ENCODE data around the gene CHKB.
A peak's percentile ranks its signal among the peaks of the same experiment; 100 is the strongest.
"Not testable (repeated sequence)": the region's sequence is repeated elsewhere in the genome, so short reads cannot be mapped to it uniquely, and the experiment has no call there.

CHKB gene

DNA sequence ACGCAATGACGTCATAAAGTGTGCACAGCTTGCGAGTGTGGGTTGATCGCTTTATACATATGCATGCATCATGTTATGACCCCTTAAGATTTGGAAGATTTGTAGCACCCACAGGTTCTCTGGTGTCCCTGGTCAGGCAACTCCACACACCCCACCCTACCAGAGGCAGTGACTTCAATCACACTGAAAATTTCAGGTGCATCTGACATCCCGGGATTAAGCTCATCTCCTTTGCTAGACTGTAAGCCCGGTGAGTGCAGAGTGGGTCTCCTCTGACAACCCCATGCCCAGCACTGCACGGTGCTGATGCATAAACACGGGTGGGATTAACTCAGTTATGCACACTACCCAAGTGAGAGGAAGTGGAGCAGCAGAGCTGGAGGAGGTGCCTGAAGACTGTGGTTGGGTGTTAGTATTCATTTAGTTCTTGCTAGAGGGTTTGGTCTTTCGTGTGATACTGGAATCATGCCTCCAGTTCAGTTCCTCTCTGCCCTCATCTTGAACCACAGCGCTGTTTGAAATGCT, 38.8 kb upstream of the CHKB start:
- DNase-seq = peak; percentile 46
- H3K36me3 Mint-ChIP-seq (ENCODE audit: low read depth) = no peaks in the 10 kb centered on the region

DNA sequence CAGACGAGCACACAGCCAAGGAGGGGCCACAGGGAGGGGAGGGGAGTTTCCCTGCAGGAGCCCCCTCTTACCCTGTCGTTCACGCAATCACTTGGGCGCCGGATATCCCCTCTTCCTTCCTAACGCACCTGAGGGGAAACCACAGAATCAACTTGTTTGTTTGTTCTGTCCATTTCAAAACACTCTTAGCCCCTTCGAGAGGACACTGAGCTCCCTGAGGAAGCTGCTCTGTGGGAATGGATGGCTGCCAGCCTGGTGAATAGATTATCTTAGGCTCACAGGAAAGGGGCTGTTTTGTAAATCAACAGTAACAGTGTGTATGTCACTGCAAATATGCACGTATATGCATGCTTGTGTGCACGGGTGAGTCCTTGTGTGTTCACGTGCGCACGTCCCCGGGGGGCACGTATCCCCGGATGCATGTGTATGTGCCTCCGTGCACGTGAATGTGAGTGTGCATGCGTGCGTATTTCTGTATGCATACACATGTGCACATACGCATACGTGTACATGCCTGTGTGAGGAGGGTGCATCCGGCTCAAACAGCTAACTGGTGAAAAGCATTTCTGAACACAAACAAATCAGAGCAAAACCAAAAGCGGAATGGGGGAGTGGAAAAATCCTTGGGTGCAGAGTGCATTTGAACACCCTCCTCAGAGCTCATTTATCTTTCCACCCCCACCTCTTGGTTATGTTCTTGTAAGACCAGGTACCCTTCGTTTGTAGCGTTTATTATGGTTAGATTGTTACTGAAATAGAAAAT, 38.1 kb upstream of the CHKB start:
- Mint-ChIP-seq H3K36me3 (ENCODE audit: low read depth) (no peaks in the 10 kb centered on the region), H3K9me3 (no peaks in the 10 kb centered on the region), H3K27ac (peak overlapping the region; percentile 86), H3K4me1 (peaks cover 39% of the 10 kb centered on the region), H3K4me3 (peak overlapping the region; percentile 73), H3K27me3 (peaks cover 1% of the 10 kb centered on the region)
- DNase-seq (peak; percentile 56), ATAC-seq (peak; percentile 67)

More for the DNA sequence above, 38.8 kb upstream of the CHKB start:
- H3K4me1 Mint-ChIP-seq = peaks cover 40% of the 10 kb centered on the region
- no peaks in the 10 kb centered on the region for H3K9me3 Mint-ChIP-seq
- ATAC-seq = peak; percentile 74
- peak overlapping the region; percentile 86 for H3K27ac Mint-ChIP-seq
- H3K4me3 Mint-ChIP-seq = peak overlapping the region; percentile 73
- H3K27me3 Mint-ChIP-seq = peaks cover 1% of the 10 kb centered on the region

DNA sequence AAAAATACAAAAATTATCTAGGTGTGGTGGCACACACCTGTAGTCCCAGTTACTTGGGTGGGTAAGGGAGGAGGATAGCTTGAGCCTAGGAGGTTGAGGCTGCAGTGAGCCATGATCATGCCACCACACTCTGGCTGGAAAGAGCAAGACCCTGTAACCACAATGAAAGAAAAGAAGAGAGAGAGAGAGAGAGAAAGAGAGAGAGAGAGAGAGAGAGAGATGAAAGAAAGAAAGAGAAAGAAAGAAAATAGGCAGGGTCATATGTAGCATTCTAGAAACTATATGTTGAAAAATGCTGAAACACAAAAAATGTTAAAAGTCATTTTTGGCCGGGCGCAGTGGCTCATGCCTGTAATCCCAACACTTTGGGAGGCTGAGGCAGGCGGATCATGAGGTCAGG, 31.6 kb upstream of the CHKB start:
- not testable (repeated sequence) for H3K4me1 Mint-ChIP-seq; ATAC-seq; H3K36me3 Mint-ChIP-seq (ENCODE audit: low read depth); DNase-seq; H3K9me3 Mint-ChIP-seq; H3K4me3 Mint-ChIP-seq; H3K27ac Mint-ChIP-seq
- H3K27me3 Mint-ChIP-seq = peaks cover 14% of the 10 kb centered on the region

DNA sequence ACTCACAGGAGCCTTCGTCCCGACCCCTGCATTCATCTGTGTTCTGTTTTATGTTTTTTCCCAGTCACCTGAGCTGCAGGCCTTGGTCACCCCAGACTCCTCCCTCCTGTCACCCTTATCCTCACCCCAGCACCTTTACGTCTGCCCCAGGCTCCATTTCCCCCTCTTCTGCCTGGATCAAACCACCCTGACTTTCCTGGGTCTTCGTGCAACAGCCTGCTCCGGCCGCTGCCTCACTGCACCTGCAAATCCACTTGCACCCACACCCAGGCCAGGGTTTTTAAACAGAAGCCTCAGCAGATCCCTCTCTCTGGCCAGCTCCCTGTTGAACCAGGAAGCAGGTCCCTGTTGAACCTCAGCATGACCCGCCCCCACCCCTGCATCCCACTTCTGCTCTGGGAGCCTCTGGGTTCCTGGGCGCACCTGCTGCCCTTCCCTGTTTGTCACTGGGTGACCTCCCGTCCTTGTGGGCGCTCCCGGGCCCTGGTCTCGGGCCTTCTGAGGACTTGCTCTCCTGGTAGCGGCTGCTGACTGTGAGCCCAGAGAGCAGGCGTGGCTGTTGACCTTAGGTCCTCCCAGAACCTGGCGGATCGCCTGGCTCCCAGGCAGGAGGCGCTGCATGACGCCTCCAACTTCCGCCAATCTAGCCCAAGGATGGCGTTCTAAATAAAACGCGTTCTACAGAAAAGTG, 30.8 kb upstream of the CHKB start:
- H3K4me3 Mint-ChIP-seq = no peak overlapping the region
- DNase-seq (no peak), ATAC-seq (no peak)
- H3K36me3 Mint-ChIP-seq (ENCODE audit: low read depth) = no peaks in the 10 kb centered on the region
- no peak overlapping the region for H3K27ac Mint-ChIP-seq
- H3K9me3 Mint-ChIP-seq = no peaks in the 10 kb centered on the region
- peaks cover 19% of the 10 kb centered on the region for H3K27me3 Mint-ChIP-seq
- peaks cover 5% of the 10 kb centered on the region for H3K4me1 Mint-ChIP-seq

DNA sequence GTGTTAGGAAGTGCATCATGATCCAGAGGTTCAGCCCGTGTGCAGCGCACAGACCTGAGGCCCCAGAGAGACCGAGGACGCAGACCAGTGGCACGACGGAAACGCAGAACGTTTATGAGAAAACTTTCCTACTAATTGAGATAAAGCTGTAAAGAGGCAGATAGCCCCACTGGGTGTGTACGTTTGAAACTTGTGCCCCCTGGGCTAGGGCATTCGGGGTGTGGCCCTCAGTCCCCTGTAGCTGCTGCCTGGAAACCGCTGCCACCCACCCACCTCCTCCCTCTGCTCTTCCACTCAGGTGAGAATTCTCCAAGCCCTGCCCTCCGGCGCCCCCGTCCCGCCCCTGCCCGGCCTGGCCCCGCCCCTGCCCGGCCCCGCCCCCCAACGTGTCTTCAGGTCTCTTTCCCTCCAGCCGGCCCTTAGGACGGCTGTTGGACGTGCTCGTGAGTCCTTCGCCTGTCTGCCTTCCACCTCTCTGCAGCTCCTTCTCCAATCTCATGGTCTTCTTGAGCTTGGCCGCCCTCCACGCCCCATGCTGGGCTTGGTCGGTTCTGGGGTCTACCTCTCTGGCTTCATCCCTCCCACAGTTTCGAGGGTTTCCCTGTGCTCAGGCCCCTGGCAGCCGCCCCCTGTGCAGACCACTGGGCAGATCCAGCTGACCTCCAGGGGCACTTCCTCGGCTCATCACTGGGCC, 30.0 kb upstream of the CHKB start:
- peaks cover 21% of the 10 kb centered on the region for H3K27me3 Mint-ChIP-seq
- no peaks in the 10 kb centered on the region for H3K36me3 Mint-ChIP-seq (ENCODE audit: low read depth)
- H3K27ac Mint-ChIP-seq = no peak overlapping the region
- no peak overlapping the region for H3K4me3 Mint-ChIP-seq
- H3K4me1 Mint-ChIP-seq = peaks cover 5% of the 10 kb centered on the region
- DNase-seq (no peak), ATAC-seq (no peak)
- no peaks in the 10 kb centered on the region for H3K9me3 Mint-ChIP-seq

DNA sequence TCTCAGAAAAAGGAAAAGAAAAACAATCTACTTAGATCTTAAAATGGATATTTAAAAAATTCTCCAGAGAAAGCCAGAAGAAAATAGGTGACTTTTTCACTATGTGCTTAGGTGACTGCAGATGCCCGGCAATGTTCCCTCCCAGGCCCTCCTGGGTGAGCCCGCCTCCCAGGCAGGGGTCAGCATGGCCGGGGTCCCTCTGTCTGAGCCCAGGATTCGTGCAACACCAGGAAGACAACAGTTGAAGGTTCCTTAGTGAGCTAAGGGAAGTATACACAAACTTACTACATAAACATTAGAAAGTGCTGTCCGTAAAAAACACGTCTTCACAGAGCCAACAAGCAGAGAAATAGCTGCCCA, 29.5 kb upstream of the CHKB start:
- Mint-ChIP-seq H3K36me3 (ENCODE audit: low read depth) (no peaks in the 10 kb centered on the region), H3K9me3 (no peaks in the 10 kb centered on the region), H3K27me3 (peaks cover 20% of the 10 kb centered on the region), H3K4me3 (no peak overlapping the region), H3K27ac (no peak overlapping the region), H3K4me1 (peaks cover 5% of the 10 kb centered on the region)
- DNase-seq = no peak
- no peak for ATAC-seq

DNA sequence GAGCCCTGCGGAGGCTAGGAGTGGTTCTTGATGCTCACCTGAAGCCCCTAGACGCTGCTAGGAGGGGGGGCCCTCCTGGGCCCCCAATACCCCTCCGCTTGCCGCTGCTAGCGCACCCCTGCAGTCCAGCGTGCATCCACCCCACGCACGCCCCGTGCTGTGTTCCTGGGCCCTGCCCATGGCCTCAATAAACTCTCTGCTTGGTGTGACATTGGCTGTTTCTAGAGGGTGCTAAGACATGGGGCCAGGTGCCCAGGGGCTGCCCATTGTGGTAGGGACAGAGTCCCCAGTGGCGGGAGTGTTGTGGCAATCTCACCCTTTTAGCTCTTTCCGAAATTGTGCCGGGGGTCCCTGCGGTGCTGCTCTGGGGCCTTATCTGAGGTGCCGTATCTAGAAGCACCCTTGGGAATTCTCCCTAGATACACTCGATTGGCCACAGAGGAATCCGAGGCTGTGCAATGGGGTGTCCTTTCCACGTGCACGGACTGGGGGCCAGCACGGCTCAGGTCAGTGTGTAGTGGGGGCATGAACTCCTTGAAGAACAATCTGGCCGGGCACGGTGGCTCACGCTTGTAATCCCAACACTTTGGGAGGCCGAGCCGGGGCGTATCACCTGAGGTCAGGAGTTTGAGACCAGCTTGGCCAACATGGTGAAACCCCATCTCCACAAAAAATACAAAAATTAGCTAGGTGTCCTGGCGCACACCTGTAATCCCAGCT, 28.9 kb upstream of the CHKB start:
- no peak for ATAC-seq
- no peaks in the 10 kb centered on the region for H3K36me3 Mint-ChIP-seq (ENCODE audit: low read depth)
- peaks cover 5% of the 10 kb centered on the region for H3K4me1 Mint-ChIP-seq
- no peaks in the 10 kb centered on the region for H3K9me3 Mint-ChIP-seq
- H3K27me3 Mint-ChIP-seq = peaks cover 20% of the 10 kb centered on the region
- DNase-seq = no peak
- no peak overlapping the region for H3K27ac Mint-ChIP-seq
- no peak overlapping the region for H3K4me3 Mint-ChIP-seq

DNA sequence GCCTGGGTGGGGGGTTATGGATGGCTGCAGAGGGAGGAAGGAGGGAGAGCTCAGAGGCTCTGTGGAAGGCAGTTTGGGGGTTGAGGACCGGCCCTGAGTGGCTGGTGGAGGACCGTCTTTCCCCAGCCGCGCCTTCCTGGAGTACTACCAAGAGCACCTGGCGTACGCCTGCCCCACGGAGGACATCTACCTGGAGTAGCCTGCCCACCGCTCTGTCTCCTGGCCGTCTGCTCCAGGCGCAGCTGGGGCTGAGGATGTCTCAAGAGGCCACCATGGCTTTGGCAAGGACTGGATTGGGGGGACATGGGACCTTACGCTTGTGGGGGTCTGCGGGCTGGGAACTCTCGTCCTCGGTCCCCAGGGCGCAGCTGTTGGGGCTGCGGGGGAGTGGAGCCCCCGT, 27.9 kb upstream of the CHKB start:
- peaks cover 5% of the 10 kb centered on the region for H3K4me1 Mint-ChIP-seq
- ATAC-seq = peak; percentile 5
- peaks cover 29% of the 10 kb centered on the region for H3K27me3 Mint-ChIP-seq

DNA sequence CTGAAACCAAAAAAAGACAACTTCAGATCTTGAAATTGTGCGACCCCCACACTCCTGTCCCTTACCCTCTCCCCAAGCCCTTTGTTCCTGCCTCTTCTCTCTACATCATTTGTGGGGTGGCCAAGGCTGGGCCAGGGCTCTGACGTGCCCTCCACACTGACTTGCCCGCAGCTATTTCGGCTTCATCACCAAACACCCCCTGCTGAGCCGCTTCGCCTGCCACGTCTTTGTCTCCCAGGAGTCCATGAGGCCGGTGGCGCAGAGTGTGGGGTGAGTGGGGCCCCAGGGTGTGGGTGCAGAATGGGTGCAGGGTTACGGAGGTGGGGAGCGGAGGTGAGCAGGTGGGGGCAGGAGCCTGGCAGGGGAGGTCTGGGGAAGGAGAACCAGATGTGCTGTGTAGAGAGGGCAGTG, 27.4 kb upstream of the CHKB start:
- Mint-ChIP-seq H3K9me3 (no peaks in the 10 kb centered on the region), H3K4me3 (no peak overlapping the region), H3K27ac (no peak overlapping the region), H3K36me3 (ENCODE audit: low read depth) (no peaks in the 10 kb centered on the region), H3K27me3 (peaks cover 34% of the 10 kb centered on the region), H3K4me1 (peaks cover 5% of the 10 kb centered on the region)
- ATAC-seq (no peak), DNase-seq (no peak)

More for the DNA sequence above, 27.9 kb upstream of the CHKB start:
- H3K36me3 Mint-ChIP-seq (ENCODE audit: low read depth) = no peaks in the 10 kb centered on the region
- H3K4me3 Mint-ChIP-seq = no peak overlapping the region
- no peaks in the 10 kb centered on the region for H3K9me3 Mint-ChIP-seq
- H3K27ac Mint-ChIP-seq = no peak overlapping the region
- no peak for DNase-seq

DNA sequence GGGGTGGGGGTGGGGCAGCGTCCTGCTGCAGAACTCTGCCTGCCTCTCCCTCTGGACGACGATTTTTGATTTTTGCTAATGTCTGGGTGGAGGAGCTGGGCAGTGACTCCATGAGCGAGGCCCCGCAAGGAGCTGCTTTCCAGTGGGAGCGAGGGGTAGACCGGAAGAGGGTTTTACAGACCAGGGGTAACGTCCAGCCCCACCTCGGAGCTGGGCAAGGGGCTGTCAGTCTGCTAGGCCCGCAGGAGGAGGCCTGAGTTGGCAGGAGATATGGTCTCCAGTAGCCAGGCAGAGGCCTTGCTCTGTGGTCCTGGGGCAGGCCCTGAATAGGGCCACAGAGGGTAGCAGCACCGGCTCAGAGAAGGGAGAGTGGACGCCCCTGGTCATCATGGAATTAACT, 26.9 kb upstream of the CHKB start:
- no peaks in the 10 kb centered on the region for H3K36me3 Mint-ChIP-seq (ENCODE audit: low read depth)
- ATAC-seq = no peak
- H3K4me3 Mint-ChIP-seq = no peak overlapping the region
- no peak overlapping the region for H3K27ac Mint-ChIP-seq
- H3K27me3 Mint-ChIP-seq = peaks cover 35% of the 10 kb centered on the region
- DNase-seq = no peak
- peaks cover 5% of the 10 kb centered on the region for H3K4me1 Mint-ChIP-seq
- no peaks in the 10 kb centered on the region for H3K9me3 Mint-ChIP-seq

DNA sequence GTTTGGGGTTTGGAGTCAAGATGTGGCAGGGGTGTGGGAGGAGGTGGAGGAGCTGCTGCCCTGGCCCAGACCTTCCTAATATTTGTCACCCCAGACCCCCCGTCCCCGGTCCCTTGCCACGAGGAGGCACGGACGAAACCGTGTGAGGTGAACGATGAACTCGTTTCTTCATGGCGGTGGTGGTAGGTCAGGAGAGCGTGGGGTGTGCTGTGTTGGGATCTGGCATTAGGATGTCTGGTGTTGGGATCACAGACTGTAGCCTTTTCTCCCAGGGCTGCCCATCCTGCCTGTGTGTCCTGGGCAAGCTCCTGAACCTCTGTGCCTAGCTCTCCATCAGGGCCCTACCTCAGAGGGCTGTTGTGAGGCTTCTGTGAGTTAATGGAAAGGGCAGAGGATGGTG, 26.3 kb upstream of the CHKB start:
- Mint-ChIP-seq H3K36me3 (ENCODE audit: low read depth) (no peaks in the 10 kb centered on the region), H3K4me3 (no peak overlapping the region), H3K27ac (no peak overlapping the region), H3K9me3 (no peaks in the 10 kb centered on the region), H3K27me3 (peaks cover 33% of the 10 kb centered on the region), H3K4me1 (peaks cover 5% of the 10 kb centered on the region)
- ATAC-seq (no peak), DNase-seq (no peak)

DNA sequence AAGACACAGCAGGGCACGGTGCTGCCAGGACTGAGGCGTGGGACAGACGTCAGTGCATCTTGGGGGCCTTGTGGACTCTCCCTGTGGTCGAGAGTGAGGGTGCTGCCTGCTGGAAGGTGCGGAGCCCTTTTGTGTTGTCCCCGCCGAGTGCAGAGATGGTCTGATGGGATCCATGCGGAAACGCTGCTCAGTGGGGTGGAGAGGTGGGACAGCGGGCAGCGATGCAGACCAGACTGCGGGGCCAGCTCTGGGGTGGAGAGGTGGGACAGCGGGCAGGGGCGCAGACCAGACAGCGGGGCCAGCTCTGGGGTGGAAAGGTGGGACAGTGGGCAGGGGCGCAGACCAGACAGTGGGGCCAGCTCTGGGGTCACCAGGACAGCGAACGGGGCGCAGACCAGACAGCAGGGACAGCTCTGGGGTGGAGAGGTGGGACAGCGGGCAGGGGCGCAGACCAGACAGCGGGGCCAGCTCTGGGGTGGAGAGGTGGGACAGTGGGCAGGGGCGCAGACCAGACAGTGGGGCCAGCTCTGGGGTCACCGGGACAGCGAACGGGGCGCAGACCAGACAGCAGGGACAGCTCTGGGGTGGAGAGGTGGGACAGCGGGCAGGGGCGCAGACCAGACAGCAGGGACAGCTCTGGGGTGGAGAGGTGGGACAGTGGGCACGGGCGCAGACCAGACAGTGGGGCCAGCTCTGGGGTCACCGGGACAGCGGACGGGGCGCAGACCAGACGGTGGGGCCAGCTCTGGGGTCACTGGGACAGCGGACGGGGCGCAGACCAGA, 25.6 kb upstream of the CHKB start:
- not testable (repeated sequence) for H3K36me3 Mint-ChIP-seq (ENCODE audit: low read depth); ATAC-seq; DNase-seq; H3K4me3 Mint-ChIP-seq; H3K9me3 Mint-ChIP-seq; H3K27ac Mint-ChIP-seq; H3K4me1 Mint-ChIP-seq
- peaks cover 33% of the 10 kb centered on the region for H3K27me3 Mint-ChIP-seq

DNA sequence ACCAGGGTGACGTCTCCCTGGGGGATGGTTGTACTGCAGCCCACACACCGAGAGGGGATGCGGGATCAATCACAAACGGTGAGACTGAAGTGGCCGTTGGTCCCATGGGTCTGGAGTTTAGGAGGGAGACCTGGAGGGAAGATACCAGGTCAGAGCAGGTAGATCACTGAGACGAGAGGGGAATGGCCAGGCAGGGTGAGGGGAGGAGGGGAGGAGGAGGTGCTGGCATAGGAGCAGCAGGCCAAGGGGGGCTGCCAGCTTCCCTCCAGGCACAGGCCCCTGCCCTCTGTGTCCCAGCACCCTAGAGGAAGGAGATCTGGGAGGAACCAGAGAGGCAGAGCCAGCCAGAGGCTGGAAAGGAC, 25.0 kb upstream of the CHKB start:
- DNase-seq (no peak), ATAC-seq (no peak)
- Mint-ChIP-seq H3K4me1 (peaks cover 2% of the 10 kb centered on the region), H3K36me3 (ENCODE audit: low read depth) (no peaks in the 10 kb centered on the region), H3K9me3 (no peaks in the 10 kb centered on the region), H3K4me3 (no peak overlapping the region), H3K27me3 (peaks cover 39% of the 10 kb centered on the region), H3K27ac (no peak overlapping the region)
